ENCODE measurements around the gene LRMDA. TPM values are rescaled to one million over a fixed set of nuclear protein-coding genes. Genes with fewer than 3 reads are reported as not detected.
"Not testable (repeated sequence)": the region's sequence is repeated elsewhere in the genome, so short reads cannot be mapped to it uniquely, and the experiment has no call there.

LRMDA gene
- total RNA-seq, 3 donors from 2014 or later (not counting 1 experiment from before 2014, with no cell fraction given) = 1.4 to 2.4 (median 2.1) TPM

DNA sequence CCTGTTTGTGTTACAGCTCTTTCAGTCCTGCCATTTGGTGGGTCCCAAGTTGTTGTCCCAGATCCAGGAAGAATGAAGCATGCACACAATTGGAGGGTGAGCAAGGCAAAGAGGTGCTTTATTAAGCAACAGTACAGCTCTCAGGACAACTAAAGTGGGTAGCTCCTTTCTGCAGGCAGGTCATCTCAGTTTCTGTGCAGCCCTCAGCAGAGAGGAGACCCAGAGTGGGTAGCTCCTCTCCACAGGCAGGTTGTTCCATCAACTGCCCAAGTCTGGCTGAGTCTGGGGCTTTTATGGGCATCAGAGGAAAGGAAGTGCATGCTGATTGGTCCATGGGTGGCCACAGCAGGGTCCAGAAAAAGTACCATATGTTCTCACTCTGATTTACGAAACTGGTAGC, 624.5 kb downstream of the LRMDA start:
- peaks cover 12% of the 10 kb centered on the region in 2 donors for H3K27me3 Mint-ChIP-seq (ENCODE audit: low read depth in 2 of 2)
- intact Hi-C loops (cut with micrococcal nuclease) = no loop called here
- no peaks in the 10 kb centered on the region for H3K27me3 ChIP-seq (ENCODE audit: control insufficient read depth, insufficient read depth, low read length)
- no peak overlapping the region for H3K27ac Mint-ChIP-seq
- ATAC-seq (no peak), DNase-seq (no peak)
- TF ChIP-seq, protein P1, sequence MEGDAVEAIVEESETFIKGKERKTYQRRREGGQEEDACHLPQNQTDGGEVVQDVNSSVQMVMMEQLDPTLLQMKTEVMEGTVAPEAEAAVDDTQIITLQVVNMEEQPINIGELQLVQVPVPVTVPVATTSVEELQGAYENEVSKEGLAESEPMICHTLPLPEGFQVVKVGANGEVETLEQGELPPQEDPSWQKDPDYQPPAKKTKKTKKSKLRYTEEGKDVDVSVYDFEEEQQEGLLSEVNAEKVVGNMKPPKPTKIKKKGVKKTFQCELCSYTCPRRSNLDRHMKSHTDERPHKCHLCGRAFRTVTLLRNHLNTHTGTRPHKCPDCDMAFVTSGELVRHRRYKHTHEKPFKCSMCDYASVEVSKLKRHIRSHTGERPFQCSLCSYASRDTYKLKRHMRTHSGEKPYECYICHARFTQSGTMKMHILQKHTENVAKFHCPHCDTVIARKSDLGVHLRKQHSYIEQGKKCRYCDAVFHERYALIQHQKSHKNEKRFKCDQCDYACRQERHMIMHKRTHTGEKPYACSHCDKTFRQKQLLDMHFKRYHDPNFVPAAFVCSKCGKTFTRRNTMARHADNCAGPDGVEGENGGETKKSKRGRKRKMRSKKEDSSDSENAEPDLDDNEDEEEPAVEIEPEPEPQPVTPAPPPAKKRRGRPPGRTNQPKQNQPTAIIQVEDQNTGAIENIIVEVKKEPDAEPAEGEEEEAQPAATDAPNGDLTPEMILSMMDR (IDR thresholded peaks at IDR 0.05) = no peak
- H3K4me3 Mint-ChIP-seq = no peak overlapping the region
- peaks cover 0 to 2% of the 10 kb centered on the region in 2 donors for H3K9me3 Mint-ChIP-seq
- no peak overlapping the region for H3K4me3 ChIP-seq (ENCODE audit: low read length)
- peaks cover 20% of the 10 kb centered on the region for H3K9me3 ChIP-seq (ENCODE audit: control insufficient read depth, insufficient read depth, low read length)
- H3K4me1 Mint-ChIP-seq = peaks cover 0 to 1% of the 10 kb centered on the region in 2 donors
- H3K36me3 ChIP-seq (ENCODE audit: control insufficient read depth, insufficient read depth, low read length) = no peaks in the 10 kb centered on the region
- 96% methylated on average over 1 of the region's 1 CpG for WGBS (ENCODE audit: insufficient coverage)
- H3K36me3 Mint-ChIP-seq = no peaks in the 10 kb centered on the region
- no peaks in the 10 kb centered on the region for H3K4me1 ChIP-seq (ENCODE audit: control insufficient read depth, insufficient read depth, low read length)
- H3K27ac ChIP-seq (ENCODE audit: low read length) = no peak overlapping the region

DNA sequence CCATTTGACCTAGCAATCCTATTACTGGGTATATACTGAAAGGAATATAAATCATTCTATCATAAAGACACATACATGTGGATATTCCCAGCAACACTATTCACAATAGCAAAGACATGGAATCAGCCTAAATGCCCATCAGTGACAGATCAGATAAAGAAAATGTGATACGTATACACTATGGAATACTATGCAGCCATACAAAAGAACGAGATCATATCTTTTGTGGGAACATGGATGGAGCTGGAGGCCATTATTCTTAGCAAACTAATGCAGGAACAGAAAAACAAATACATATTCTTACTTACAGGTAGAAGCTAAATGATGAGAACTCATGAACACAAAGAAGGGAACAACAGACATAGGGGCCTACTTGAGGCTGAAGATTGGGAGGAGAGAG, 629.6 kb downstream of the LRMDA start:
- DNase-seq; H3K27ac ChIP-seq (ENCODE audit: low read length); H3K36me3 ChIP-seq (ENCODE audit: control insufficient read depth, insufficient read depth, low read length); H3K4me3 Mint-ChIP-seq; H3K27ac Mint-ChIP-seq; H3K4me1 Mint-ChIP-seq; H3K9me3 ChIP-seq (ENCODE audit: control insufficient read depth, insufficient read depth, low read length); H3K4me1 ChIP-seq (ENCODE audit: control insufficient read depth, insufficient read depth, low read length); H3K27me3 Mint-ChIP-seq (ENCODE audit: low read depth in 2 of 2); ATAC-seq; H3K36me3 Mint-ChIP-seq; H3K27me3 ChIP-seq (ENCODE audit: control insufficient read depth, insufficient read depth, low read length); intact Hi-C loops (cut with micrococcal nuclease); H3K4me3 ChIP-seq (ENCODE audit: low read length); H3K9me3 Mint-ChIP-seq: not testable (repeated sequence)
- 93% methylated on average over 2 of the region's 2 CpGs for WGBS (ENCODE audit: insufficient coverage)

DNA sequence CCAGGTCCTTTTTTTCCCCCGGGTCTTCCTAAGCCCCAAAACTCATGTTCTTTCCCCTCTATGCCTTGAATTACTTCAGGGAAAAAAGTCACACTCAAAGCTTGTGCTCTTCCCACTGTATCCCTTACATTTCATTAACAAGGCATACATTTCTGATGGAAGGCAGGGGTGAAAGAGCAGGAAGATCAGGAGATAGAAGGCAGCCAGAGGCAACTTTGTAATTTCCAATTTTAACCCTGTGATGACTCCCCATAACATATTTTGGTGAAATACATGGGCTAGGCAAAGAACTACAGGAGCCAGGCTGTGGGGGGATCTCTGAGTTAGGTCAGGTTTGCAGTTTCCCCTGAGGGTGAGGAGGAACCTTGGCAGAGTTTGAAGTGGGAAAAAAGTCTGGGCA, 635.0 kb downstream of the LRMDA start:
- Mint-ChIP-seq H3K27me3 (ENCODE audit: low read depth in 2 of 2) (no peaks in the 10 kb centered on the region), H3K9me3 (no peaks in the 10 kb centered on the region), H3K36me3 (no peaks in the 10 kb centered on the region), H3K4me1 (no peaks in the 10 kb centered on the region), H3K27ac (no peak overlapping the region), H3K4me3 (no peak overlapping the region)
- Histone ChIP-seq H3K4me1 (ENCODE audit: control insufficient read depth, insufficient read depth, low read length) (no peaks in the 10 kb centered on the region), H3K27me3 (ENCODE audit: control insufficient read depth, insufficient read depth, low read length) (no peaks in the 10 kb centered on the region), H3K36me3 (ENCODE audit: control insufficient read depth, insufficient read depth, low read length) (no peaks in the 10 kb centered on the region), H3K4me3 (ENCODE audit: low read length) (no peak overlapping the region), H3K9me3 (ENCODE audit: control insufficient read depth, insufficient read depth, low read length) (no peaks in the 10 kb centered on the region), H3K27ac (ENCODE audit: low read length) (no peak overlapping the region)
- DNase-seq (no peak), ATAC-seq (no peak)
- intact Hi-C loops (cut with micrococcal nuclease) = no loop called here
- 100% methylated on average over 1 of the region's 1 CpG for WGBS (ENCODE audit: insufficient coverage)
- TF ChIP-seq, protein P1 (IDR thresholded peaks at IDR 0.05) = no peak

DNA sequence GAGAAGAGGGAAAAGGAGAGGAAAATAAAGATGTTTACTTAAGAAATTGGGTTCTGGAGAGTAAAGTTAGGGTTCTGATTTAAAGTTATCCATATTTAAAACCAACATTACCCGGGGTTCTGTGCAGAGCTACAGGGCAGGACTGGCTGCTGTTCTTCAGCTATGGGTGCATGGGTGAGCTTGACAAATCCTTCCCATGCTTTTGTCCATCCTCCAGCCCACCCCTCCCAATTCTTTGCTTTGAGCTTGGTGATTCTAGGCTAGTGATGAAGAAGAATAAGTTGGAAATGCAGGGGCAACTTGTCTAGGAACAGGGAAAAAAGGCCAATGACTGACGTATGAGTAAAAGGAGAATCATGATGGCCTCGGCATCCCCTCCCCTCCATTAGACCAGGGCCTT, 636.0 kb downstream of the LRMDA start:
- no peak overlapping the region for H3K4me3 Mint-ChIP-seq
- no peak for DNase-seq
- no peaks in the 10 kb centered on the region for H3K9me3 ChIP-seq (ENCODE audit: control insufficient read depth, insufficient read depth, low read length)
- no peaks in the 10 kb centered on the region for H3K9me3 Mint-ChIP-seq
- H3K27ac Mint-ChIP-seq = no peak overlapping the region
- H3K36me3 Mint-ChIP-seq = no peaks in the 10 kb centered on the region
- H3K36me3 ChIP-seq (ENCODE audit: control insufficient read depth, insufficient read depth, low read length) = no peaks in the 10 kb centered on the region
- no peak for ATAC-seq
- H3K4me1 ChIP-seq (ENCODE audit: control insufficient read depth, insufficient read depth, low read length) = no peaks in the 10 kb centered on the region
- TF ChIP-seq, protein P1 (IDR thresholded peaks at IDR 0.05) = no peak
- no peaks in the 10 kb centered on the region for H3K27me3 Mint-ChIP-seq (ENCODE audit: low read depth in 2 of 2)
- no peaks in the 10 kb centered on the region for H3K27me3 ChIP-seq (ENCODE audit: control insufficient read depth, insufficient read depth, low read length)
- intact Hi-C loops (cut with micrococcal nuclease) = no loop called here
- H3K4me3 ChIP-seq (ENCODE audit: low read length) = no peak overlapping the region
- 72% methylated on average over 3 of the region's 3 CpGs for WGBS (ENCODE audit: insufficient coverage)
- H3K4me1 Mint-ChIP-seq = no peaks in the 10 kb centered on the region
- no peak overlapping the region for H3K27ac ChIP-seq (ENCODE audit: low read length)

Data from natural killer cell (primary cell).